ENCODE results near the gene TRPC4AP. TPM values are rescaled to one million over a fixed set of nuclear protein-coding genes. Genes with fewer than 3 reads are reported as not detected.
A peak's percentile ranks its signal among the peaks of the same experiment; 100 is the strongest.
"Not testable (repeated sequence)": the region's sequence is repeated elsewhere in the genome, so short reads cannot be mapped to it uniquely, and the experiment has no call there.

Gene TRPC4AP, protein sequence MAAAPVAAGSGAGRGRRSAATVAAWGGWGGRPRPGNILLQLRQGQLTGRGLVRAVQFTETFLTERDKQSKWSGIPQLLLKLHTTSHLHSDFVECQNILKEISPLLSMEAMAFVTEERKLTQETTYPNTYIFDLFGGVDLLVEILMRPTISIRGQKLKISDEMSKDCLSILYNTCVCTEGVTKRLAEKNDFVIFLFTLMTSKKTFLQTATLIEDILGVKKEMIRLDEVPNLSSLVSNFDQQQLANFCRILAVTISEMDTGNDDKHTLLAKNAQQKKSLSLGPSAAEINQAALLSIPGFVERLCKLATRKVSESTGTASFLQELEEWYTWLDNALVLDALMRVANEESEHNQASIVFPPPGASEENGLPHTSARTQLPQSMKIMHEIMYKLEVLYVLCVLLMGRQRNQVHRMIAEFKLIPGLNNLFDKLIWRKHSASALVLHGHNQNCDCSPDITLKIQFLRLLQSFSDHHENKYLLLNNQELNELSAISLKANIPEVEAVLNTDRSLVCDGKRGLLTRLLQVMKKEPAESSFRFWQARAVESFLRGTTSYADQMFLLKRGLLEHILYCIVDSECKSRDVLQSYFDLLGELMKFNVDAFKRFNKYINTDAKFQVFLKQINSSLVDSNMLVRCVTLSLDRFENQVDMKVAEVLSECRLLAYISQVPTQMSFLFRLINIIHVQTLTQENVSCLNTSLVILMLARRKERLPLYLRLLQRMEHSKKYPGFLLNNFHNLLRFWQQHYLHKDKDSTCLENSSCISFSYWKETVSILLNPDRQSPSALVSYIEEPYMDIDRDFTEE
- polyA plus RNA-seq (2013, experiment 1 of 2; ENCODE audit: insufficient read length): 74.0 TPM
- polyA plus RNA-seq (2013, experiment 2 of 2; ENCODE audit: insufficient read length): 72.7 TPM

DNA sequence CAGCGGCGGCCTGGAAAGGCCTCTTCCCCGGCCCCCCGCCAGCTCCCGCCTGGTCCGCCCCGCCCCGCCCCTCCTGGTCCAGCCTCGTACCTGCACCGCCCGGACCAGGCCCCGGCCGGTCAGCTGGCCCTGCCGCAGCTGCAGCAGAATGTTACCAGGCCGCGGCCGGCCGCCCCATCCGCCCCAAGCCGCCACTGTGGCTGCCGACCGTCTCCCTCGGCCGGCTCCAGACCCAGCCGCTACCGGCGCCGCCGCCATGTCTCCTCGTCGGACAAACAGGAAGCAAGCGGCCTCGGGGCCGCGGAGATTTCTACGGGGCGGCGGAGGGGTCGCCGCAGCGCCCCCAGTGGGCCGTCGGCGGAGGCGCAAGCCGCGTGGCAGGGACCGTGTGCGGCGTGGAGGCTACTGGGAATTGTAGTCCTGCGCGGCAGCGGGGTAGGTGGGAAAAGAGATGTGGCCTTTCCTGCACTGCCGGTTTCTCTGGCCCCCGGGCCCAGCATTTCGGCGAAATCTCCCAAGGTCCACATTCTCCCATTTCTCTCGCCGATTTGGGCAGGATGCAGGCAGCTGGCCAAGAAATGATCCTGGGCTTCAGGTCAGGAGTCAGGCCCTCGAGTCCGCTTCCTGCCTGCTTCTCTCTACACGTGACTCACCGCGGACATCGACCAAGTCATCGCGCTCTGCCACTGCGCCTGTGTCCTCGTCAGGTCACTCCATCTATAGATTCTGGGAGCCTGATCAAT lies at the start of gene TRPC4AP:
Gene TRPC4AP, minus strand, starts transcription at position 284 of the 743 bp plus-strand sequence. Its CDS starts 26 bp downstream, at position 258.
- DNase-seq: peak; percentile 89

DNA sequence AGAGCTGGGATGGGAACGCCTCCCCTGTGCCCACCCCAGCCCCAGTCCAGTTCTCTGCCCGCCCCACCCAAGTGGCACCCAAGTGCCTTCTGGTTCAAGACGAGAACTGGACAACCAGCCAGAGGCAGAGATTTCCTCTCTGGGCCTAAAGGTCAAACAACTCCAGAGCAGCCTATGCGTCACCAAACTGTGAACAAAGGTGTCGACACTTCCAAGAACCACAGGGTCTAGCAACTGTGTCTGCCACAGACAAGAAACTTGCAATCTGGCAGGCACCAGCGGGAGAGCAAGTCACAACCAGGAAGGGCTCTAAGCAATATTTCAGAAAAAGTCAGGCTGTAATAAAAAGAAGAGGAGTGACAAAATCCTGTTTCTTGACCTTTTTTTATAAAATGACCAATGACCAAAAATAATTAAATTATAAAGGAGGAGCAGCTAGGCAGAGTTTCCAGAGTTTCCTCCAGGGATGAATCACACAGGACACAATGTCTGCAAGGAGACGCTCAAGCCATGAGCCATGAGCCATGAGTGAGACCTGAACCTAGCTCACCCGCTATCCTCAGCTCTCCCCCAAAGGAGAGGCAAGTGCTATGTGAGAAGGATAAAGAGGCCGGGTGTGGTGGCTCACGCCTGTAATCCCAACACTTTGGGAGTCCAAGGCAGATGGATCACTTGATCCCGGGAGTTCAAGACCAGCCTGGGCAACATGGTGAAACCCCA lies 43.4 kb upstream of the TRPC4AP start:
- DNase-seq: no peak

DNA sequence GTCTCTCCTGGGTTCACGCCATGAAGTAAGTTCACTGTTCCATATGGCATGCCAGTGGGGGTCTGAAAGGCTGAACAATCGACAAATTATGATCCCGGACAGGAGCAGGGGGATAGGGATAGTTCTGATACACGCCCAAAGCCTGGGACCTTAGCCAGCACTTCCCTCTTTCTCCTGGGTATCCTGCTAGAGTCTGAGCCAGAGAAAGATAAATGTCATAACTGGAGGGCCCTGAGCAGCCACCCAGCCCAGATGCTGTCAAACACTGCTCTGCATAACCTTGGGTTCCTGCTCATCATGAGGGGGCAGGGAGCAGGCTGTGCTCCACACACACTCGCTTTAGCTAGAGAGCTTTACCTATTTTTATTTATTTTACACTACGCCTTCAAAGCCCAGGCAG lies 42.3 kb upstream of the TRPC4AP start:
- no peak for DNase-seq

DNA sequence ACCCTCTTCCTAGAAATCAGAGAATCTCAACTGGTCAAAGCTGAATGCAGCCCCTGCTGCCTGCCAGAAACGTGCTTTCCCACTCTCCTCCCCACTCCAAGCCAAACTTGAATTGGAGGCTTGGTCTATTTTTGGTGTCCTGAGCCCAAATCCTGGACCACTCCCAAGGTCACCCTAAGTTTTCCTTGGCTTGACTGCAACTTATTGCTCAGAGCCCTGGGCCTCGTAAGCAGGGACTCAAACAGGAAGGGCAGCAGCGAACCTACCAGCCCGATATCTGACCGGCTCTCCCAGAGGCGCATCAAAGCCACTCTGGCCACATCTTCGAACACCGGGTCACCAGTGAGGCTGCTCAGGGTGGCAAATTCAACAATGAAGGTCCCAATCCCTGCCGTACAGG lies 41.9 kb upstream of the TRPC4AP start:
- no peak for DNase-seq

DNA sequence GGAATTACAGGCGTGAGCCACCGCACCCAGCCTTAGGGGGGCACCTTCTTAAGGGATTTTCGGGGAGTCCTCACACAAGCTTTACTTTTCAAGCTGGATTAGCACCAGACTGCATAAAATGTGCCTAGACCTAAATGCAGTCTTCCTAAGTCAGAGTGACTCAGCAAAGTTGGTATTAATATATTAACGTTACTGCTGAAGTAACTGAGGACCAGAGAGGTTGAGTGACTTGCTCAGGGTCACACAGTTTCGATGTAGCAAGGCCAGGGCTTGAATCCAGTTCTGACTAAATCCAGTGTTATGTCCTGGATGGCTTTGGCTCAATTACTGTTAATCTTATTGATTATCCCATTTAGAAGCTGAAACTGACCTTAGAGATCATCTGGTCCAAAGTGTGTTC lies 41.1 kb upstream of the TRPC4AP start:
- no peak for DNase-seq

DNA sequence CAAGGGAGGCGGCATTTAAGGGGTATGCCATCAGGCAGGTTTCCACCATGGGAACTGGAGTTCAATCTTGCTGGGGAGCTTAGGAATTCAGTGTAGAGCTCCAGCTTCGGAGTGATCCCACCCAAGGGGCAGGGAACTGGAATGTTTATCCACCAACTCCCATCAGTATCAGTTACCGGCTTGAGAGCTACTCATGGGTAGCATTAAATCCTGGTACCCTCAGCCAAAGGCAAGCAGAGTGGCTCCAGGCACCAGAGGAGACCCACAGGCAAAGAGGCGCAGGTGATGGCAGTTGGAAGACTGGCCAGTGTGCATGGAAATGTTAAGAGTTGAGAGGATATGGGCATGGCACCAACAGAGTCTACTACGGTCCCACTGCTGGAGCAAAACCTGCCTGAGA lies 40.4 kb upstream of the TRPC4AP start:
- DNase-seq: no peak

DNA sequence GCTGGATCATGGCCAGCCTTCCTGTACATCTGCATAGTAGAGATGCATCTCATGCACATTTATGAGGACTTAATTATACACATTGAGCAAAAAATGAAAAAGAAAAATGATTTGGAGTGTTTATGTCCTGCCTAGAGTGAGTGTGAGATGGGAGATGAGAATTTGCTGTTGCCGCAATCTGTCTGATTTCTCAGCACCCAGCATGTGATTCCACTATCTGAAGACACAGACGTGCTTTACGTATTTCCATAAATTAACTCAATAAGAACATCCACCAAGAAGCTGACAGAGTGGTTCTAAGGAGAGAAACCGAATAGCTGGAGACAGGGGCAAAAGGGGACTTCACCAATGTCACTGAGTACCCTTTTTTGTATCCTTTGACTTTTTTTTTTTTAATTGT lies 39.3 kb upstream of the TRPC4AP start:
- no peak for DNase-seq

DNA sequence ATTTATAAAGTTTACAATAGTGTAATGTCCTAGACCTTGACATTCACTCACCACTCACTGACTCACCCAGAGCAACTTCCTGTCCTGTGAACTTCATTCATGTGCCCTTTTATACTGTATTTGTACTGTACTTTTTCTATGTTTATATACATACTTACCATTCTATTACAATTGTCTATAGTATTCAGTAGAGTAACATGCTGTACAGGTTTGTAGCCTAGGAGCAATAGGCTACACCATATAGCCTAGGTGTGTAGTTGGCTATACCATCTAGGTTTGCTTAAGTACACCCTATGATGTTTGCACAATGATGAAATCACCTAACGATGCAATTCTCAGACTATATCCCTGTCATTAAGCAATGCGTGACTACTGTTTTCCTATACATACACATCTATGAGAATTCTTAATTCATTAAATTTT lies 37.1 kb upstream of the TRPC4AP start:
- DNase-seq: peak; percentile 27

DNA sequence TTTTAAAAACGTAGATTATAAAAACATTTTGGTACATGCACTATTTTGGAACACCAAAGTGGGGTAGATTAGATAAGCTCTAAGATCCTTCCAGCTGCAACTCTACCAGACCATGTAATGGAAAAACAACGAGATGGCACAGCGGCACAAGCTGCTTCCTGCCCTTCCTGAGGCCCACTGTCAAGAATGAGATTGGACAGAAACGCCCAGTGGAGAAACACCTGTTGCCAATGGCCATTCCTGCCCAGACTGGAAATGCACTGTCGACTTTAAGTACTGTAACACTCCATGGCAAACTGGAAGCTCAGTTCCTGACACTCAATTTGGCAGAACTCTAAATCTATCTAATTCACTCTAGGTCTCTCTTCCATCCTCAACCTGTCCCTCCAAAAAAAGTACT lies 33.1 kb upstream of the TRPC4AP start:
- no peak for DNase-seq

DNA sequence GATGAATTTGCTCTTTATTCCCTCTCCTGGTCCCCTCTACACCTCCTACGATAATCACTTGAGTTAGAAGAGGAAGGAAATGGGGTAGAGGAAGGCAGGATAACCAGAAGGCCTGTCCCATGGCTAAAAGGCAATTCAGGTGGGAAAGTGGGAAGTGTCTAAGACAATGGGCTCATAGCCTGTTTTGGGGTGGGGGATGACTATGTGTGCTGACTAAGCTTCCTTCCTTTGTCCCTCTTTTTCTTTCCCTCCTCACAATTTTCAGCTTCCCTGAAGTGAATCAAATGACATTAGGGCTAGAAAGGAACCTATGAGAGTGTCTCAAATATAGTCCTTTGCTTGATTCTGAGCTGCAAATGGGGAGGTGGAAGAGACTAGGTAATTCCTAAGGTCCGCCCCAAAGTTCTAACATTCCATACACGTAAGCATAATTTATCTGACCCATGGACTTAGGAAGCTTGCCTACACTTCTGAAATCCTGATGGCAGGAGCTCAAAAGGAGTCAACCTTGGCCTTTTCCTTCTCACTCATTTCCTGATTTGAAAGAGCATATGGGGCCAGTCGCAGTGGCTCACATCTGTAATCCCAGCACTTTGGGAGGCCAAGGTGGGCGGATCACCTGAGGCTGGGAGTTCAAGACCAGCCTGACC lies 30.3 kb upstream of the TRPC4AP start:
- no peak for DNase-seq

DNA sequence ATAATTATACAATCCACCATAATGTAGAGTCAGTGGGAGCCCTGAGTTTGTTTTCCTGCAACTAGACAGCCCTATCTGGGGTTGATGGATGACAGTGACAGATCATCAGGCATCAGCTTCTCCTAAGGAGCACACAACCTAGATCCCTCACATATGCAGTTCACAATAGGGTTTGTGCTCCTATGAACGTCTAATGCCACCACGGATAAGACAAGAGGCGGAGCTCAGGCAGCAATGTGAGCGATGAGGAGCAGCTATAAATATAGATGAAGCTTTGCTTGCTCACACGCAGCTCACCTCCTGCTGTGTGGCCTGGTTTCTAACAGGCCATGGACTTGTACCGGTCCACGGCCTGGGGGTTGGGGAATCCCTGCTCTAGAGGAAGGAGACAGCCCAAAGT lies 28.6 kb upstream of the TRPC4AP start:
- DNase-seq: no peak

DNA sequence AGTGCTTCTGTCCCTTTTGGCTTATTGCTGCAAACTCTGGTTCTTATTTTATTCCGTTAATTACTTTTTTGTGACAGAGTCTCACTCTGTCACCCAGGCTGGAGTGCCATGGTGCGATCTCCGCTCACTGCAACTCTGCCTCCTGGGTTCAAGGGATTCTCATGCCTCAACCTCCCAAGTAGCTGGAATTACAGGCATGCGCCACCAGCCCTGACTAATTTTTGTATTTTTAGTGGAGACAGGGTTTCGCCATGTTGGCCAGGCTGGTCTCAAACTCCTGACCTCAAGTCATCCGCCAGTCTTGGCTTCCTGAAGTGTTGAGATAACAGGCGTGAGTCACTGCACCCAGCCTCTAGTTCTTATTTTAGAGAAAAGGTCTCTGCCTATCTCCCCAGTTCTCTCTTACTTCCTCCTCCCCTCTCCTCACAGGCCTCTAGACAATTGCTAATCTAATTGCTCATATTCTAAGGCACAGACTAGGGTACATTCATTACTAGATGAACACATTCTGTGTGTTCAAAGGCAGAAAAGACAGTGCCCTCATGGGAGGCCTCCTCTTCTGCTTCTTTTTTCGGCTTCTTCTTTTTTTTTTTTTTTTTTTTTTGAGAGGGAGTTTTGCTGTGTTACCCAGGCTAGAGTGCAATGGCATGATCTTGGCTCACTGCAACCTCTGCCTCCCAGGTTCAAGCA lies 27.6 kb upstream of the TRPC4AP start:
- DNase-seq: peak; percentile 24

DNA sequence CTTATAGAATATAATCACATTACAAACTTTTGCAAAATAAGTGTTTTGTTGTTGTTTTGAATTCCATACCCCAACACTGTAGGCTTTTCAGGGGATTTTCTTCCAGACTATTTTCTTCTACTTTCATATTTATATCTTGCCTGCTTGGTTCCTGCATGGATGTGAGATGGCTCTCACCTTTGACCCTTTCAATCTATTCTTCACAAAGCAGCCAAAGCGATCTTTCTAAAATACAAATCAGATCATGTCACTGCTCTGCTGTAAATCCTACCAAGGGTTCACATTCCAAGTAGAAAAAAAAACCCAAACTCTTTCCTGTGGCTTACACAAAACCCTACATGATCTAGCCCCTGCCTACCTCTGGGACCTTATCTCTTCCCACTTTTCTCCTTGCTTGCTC lies 25.0 kb upstream of the TRPC4AP start:
- no peak for DNase-seq

DNA sequence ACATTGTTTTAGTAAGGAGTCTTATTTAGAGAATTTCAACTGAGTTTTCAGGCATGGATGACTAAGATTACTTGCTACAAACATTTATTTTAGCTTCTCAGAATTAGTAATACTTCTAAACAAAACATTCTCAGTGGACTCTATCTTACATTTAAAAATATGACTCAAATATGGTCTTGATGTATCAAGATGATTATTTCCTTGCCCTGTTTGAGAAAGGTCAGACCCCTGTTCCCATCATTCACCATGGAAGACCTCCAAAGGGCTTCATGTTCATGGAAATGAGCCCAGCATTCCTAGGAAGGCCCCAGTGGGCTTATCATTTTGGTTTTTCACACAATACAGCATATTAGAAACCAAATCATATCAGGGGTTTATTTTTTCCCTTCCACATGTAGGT lies 24.6 kb upstream of the TRPC4AP start:
- DNase-seq: no peak

DNA sequence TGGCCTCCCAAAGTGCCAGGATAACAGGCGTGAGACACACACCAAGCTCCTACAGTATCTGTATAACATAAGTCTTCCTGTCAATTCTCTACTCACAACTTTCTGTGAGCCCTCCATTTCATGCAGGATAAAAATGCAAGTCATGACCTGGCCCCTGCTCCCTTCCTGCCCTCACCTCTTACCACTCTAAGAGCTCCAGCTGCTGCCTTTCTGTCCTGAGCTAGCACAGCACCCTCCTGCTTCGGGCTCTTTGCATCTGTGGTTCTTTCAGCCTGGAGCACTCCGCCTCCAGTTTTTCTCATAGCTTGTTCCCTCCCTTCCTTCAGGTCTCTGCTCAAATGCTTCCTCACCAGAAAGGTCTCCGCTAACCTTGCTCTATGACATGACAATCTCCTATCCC lies 23.7 kb upstream of the TRPC4AP start:
- DNase-seq: no peak

DNA sequence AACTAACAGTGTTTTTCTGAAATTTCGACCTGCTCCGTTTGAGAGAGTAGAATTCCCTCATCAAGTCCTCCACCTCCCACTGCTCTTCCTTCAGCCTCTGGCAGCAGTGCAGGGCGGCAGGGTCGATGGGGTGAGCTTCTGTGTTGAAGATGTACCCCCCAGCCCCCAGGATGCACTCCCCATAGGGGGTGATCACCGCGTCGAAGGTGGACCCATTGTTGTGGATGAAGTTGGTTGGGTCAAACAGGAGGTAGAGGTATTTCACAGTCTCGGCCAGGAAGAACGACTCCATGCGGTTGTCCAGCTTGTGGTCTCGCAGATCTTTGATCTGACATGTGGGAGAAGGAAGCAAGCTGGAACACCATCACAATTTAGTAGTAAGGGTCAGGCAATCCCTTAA lies 23.0 kb upstream of the TRPC4AP start:
- DNase-seq: no peak

DNA sequence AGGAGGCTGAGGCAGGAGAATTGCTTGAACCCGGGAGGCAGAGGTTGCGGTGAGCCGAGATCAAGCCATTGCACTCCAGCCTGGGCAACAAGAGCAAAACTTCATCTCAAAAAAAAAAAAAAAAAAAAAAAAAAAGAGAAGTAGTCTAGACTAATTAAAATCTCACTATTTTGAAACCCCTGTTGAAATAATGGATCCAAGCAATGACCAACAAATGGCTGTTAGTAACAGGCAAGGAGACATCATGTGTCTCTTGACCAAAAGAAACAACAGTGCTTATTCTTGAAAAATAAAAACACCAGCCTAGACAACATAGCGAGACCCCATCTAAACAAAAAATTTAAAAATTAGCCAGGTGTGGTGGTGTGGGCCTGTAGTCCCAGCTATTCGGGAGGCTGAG lies 19.7 kb upstream of the TRPC4AP start:
- not testable (repeated sequence) for DNase-seq

DNA sequence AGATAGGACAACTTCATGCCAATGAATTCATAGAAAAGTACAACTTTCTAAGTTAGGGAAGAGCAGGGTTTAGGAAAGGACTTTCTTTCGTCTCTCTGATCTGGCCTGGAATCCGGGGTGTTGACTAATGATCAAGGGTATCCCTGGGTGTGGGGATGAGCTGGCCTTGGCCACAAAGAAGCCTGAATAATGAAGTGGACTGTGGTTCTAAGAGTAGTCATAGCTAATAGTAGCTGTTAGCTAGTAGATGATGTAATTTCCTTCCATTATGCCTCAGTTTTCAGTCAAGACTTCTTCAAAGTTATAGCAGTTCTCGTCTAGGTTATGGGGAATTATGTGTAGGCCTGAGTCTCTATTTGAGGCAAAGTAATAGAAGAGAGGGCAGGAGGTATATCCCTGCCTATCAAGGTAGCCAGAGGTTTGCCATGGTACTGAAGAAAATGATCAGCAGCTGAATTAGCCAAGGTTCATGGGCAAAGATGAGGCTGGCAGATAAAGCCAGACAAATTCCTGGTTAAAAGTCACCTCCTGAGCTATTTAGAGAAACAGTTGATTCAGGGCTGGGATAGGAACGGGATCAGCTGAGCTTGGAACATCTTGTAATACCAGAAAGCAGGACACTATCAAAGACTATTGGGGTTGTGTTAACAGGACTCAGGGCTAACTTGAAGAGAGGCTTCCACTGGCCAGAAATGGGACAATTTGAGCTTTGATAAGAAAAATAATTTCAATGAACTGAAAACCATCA lies 18.7 kb upstream of the TRPC4AP start:
- DNase-seq: peak; percentile 78

DNA sequence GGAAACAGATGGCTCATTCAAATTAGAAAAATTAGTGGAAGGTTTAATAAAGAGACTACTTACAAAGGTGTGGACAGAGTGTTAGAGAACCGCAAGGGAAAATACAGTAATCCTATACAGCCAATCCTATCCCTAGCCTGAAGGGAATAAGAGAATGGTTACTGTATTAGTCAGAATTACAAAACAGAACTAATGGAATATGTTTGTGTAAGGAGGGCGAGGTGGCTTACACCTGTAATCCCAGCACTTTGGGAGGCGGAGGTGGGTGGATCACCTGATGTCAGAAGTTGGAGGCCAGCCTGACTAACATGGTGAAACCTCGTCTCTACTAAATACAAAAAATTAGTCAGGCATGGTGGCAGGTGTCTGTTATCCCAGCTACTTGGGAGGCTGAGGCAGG lies 16.3 kb upstream of the TRPC4AP start:
- DNase-seq: no peak

DNA sequence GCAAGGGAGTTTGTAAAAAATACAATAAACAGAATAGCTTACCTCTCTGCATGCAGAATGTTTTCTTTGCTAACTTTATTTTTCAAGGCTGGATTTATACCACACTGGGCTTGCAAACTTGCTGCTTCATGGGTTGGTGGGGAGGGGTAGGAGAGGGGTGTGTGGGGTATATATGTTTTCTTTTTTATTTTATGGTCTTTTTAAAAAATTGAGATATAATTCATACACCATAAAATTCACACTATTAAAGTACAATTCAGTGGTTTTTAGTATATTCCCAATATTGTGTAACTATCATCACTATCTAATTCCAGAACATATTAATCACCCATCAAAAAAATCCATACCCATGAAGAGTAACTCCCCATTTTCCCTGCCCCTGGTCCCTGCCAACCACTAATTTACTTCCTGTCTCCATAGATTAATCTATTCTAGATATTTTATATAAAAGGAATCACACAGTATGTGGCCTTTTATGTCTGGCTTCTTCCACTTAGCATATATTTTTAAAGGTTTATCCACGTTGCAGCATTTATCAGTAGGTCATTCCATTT lies 14.3 kb upstream of the TRPC4AP start:
- DNase-seq: no peak

Measured in fibroblast of skin of abdomen (primary cell).